Measurements from ENCODE around the gene NEK5. TPM values are rescaled to one million over a fixed set of nuclear protein-coding genes. Genes with fewer than 3 reads are reported as not detected.
"Not testable (repeated sequence)": the region's sequence is repeated elsewhere in the genome, so short reads cannot be mapped to it uniquely, and the experiment has no call there.

NEK5 gene
- total RNA-seq, 1 donor from 2014 or later: not detected

- CTCF ChIA-PET: no interaction called here
- no peaks in the 10 kb centered on the region for H3K27me3 Mint-ChIP-seq
- H3K27ac Mint-ChIP-seq: no peak overlapping the region
- peaks cover 68% of the 10 kb centered on the region for H3K36me3 Mint-ChIP-seq (ENCODE audit: low read depth)
- intact Hi-C loops (cut with micrococcal nuclease): no loop called here
- no peak for TF ChIP-seq CTCF (IDR thresholded peaks at IDR 0.05)
- H3K4me1 Mint-ChIP-seq: peaks cover 3% of the 10 kb centered on the region
- H3K9me3 Mint-ChIP-seq: no peaks in the 10 kb centered on the region
- POLR2A ChIA-PET: no interaction called here
- ATAC-seq (ENCODE audit: low read depth) (no peak), DNase-seq (no peak)
- no peak overlapping the region for H3K4me3 Mint-ChIP-seq
These were observed 41.0 kb upstream of the NEK5 start for GRCh38 chr13:52169839-52170238.

- no peak overlapping the region for H3K4me3 Mint-ChIP-seq
- POLR2A ChIA-PET: no interaction called here
These were observed 36.5 kb upstream of the NEK5 start for GRCh38 chr13:52165411-52165810.

DNA sequence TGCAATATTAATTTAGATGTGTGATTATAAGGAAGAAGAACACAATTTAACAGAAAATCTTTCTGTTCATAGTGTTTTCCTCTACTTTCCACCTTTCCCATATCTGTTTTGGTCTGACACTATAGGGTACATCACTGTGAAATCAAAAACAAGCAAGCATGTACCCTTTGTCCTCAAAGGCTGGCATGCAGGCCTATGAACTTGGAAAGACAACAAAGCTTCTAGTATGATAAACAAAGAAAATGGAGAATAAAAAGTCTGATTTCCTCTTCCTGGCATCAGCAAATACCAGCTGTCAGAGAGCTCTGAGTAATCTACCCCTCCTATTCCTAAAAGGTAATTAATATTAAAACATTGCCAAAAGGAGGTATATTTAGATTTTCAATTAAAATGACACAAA is 36.1 kb upstream of the NEK5 start:
- intact Hi-C loops (cut with micrococcal nuclease): no loop called here
- Mint-ChIP-seq H3K9me3 (no peaks in the 10 kb centered on the region), H3K4me3 (no peak overlapping the region), H3K27me3 (no peaks in the 10 kb centered on the region), H3K27ac (no peak overlapping the region), H3K4me1 (peaks cover 2% of the 10 kb centered on the region), H3K36me3 (ENCODE audit: low read depth) (peaks cover 30% of the 10 kb centered on the region)
- POLR2A ChIA-PET: no interaction called here
- TF ChIP-seq CTCF (IDR thresholded peaks at IDR 0.05): no peak
- no peak for DNase-seq
- ATAC-seq (ENCODE audit: low read depth): no peak
- CTCF ChIA-PET: no interaction called here

More at GRCh38 chr13:52165411-52165810, 36.5 kb upstream of the NEK5 start:
- no peak for TF ChIP-seq CTCF (IDR thresholded peaks at IDR 0.05)
- ATAC-seq (ENCODE audit: low read depth) (no peak), DNase-seq (no peak)
- intact Hi-C loops (cut with micrococcal nuclease): no loop called here
- Mint-ChIP-seq H3K36me3 (ENCODE audit: low read depth) (peaks cover 34% of the 10 kb centered on the region), H3K4me1 (no peaks in the 10 kb centered on the region), H3K9me3 (no peaks in the 10 kb centered on the region), H3K27me3 (no peaks in the 10 kb centered on the region), H3K27ac (no peak overlapping the region)
- CTCF ChIA-PET: no interaction called here

DNA sequence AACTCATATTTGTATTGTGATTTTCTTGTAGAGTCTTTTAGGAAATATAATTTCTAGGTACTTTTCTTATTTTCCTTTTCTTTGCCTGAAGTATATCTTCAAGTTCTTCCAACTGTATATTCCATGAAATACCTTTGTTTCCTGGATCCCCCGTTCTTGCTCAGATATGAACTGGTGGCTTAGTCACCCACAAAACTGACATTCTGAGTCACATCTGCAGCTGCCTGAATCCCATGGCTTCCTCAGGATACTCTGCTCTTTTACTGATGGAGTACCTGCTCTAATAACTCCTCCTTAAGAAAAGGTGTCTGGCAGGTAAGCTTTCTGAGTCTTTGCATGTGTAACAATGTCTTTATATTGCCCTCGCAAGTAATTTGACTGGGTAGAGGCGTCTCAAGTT is 35.0 kb upstream of the NEK5 start:
- POLR2A ChIA-PET: interaction anchor here (0.6 kb wide), 1 partner anchor 710 kb away, joined by 3 read pairs; no protein-coding TSS in a partner anchor
- DNase-seq; intact Hi-C loops (cut with micrococcal nuclease); CTCF ChIA-PET; H3K27me3 Mint-ChIP-seq; H3K27ac Mint-ChIP-seq; H3K4me3 Mint-ChIP-seq; H3K4me1 Mint-ChIP-seq; H3K9me3 Mint-ChIP-seq; ATAC-seq (ENCODE audit: low read depth): not testable (repeated sequence)
- peaks cover 25% of the 10 kb centered on the region for H3K36me3 Mint-ChIP-seq (ENCODE audit: low read depth)

- H3K27me3 Mint-ChIP-seq: no peaks in the 10 kb centered on the region
- intact Hi-C loops (cut with micrococcal nuclease): no loop called here
- H3K27ac Mint-ChIP-seq: no peak overlapping the region
- H3K4me1 Mint-ChIP-seq: peaks cover 17% of the 10 kb centered on the region
- ChIA-PET POLR2A (interaction anchor here (0.5 kb wide), 1 partner anchor 47 kb away, joined by 4 read pairs; no protein-coding TSS in a partner anchor), CTCF (no interaction called here)
- DNase-seq: no peak
- TF ChIP-seq CTCF (IDR thresholded peaks at IDR 0.05): no peak
- no peaks in the 10 kb centered on the region for H3K9me3 Mint-ChIP-seq
- H3K4me3 Mint-ChIP-seq: no peak overlapping the region
- no peak for ATAC-seq (ENCODE audit: low read depth)
- H3K36me3 Mint-ChIP-seq (ENCODE audit: low read depth): peaks cover 16% of the 10 kb centered on the region
These were observed 33.6 kb upstream of the NEK5 start for GRCh38 chr13:52162279-52163101.
